CD4-positive, alpha-beta T cell treated with Interleukin-17A for 1 hour (primary cell): ENCODE results near the gene DGCR6L.
A peak's percentile ranks its signal among the peaks of the same experiment; 100 is the strongest.
"Not testable (repeated sequence)": the region's sequence is repeated elsewhere in the genome, so short reads cannot be mapped to it uniquely, and the experiment has no call there.

Source experiments
- DNase-seq: peaks from one replicate; pipeline ENCODE4 v3.0.0-alpha.2; 2020

DGCR6L gene

GRCh38 chr22:20324139-20324516 is 4.3 kb upstream of the DGCR6L start:
- peak; percentile 25 for DNase-seq

- not testable (repeated sequence) for DNase-seq
These were observed 1.8 kb upstream of the DGCR6L start for GRCh38 chr22:20321552-20322211.

GRCh38 chr22:20320659-20321551 is 1.0 kb upstream of the DGCR6L start:
- DNase-seq, result not testable (repeated sequence)

GRCh38 chr22:20319041-20319744 is 667 bp downstream of the DGCR6L start:
- DNase-seq, result no peak

GRCh38 chr22:20318043-20318688 is 1.7 kb downstream of the DGCR6L start:
- DNase-seq, result not testable (repeated sequence)

GRCh38 chr22:20317402-20318042 is 2.3 kb downstream of the DGCR6L start:
- DNase-seq, result peak; percentile 56

- DNase-seq, result no peak
These were observed 2.9 kb downstream of the DGCR6L start for GRCh38 chr22:20316844-20317401.

- DNase-seq, result no peak
These were observed 3.5 kb downstream of the DGCR6L start for GRCh38 chr22:20316217-20316843.

- no peak for DNase-seq
These were observed 4.3 kb downstream of the DGCR6L start for GRCh38 chr22:20315337-20316216.

- DNase-seq, result not testable (repeated sequence)
These were observed 5.0 kb downstream of the DGCR6L start for GRCh38 chr22:20314741-20315336.

GRCh38 chr22:20314206-20314605 is 5.7 kb downstream of the DGCR6L start:
- DNase-seq, result not testable (repeated sequence)

- DNase-seq, result not testable (repeated sequence)
These were observed 6.4 kb downstream of the DGCR6L start for GRCh38 chr22:20313306-20314077.

- DNase-seq, result no peak
These were observed 7.3 kb downstream of the DGCR6L start for GRCh38 chr22:20312396-20313191.

- DNase-seq, result not testable (repeated sequence)
These were observed 8.4 kb downstream of the DGCR6L start for GRCh38 chr22:20311249-20312062.

GRCh38 chr22:20310773-20311172 is 9.1 kb downstream of the DGCR6L start:
- DNase-seq, result not testable (repeated sequence)

- not testable (repeated sequence) for DNase-seq
These were observed 9.7 kb downstream of the DGCR6L start for GRCh38 chr22:20310180-20310579.
